HG03135 (cell line): ENCODE measurements around the gene LPO.

Experiments
- ATAC-seq: cut with Tn5 transposase; IDR thresholded peaks from one replicate; pipeline ENCODE4 v1.9.1; 2021; ENCODE audit warnings: mild to moderate bottlenecking, moderate library complexity; ENCODE audit not compliant: unreplicated experiment

The LPO gene

GRCh38 chr17:58253082-58253481 lies 14.7 kb downstream of the LPO start:
- ATAC-seq: no peak

DNA sequence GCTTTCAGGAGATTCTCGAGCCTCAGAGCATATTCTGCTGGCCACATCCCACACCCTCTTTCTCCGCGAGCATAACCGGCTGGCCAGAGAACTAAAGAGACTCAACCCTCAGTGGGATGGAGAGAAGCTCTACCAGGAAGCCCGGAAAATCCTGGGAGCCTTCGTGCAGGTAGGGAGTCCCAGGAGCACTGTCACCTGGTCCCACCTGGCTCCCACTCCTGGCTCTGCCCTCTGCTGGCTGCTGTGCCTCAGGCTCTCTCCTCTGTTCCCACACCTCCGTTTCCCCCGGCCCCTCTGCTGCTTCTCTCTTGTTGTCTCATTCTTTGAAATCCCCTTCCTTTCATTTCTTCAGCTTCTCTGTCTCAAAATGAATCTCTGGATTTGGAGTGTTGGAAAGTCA lies 16.4 kb downstream of the LPO start:
- no peak for ATAC-seq

DNA sequence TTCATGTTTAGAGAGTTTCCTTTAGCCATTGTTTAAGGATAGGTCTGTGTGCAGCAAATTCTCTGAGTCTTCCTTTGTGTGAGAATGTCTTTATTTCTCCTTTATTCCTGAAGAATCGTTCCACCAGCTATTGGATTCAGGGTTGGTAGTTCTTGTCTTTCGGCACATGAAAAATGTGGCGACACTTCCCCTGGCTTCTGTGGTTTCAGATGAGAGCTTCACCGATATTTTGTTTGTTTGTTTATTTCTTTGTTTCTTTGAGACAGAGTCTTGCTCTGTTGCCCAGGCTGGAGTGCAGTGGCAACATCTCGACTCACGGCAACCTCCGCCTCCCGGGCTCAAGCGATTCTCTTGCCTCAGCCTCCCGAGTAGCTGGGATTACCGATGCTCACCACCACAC lies 23.8 kb downstream of the LPO start:
- ATAC-seq: no peak

GRCh38 chr17:58263773-58264172 lies 25.4 kb downstream of the LPO start:
- no peak for ATAC-seq

- ATAC-seq: no peak
Measured at GRCh38 chr17:58264407-58265103, 26.2 kb downstream of the LPO start.

- no peak for ATAC-seq
Measured at GRCh38 chr17:58265271-58265670, 26.9 kb downstream of the LPO start.

DNA sequence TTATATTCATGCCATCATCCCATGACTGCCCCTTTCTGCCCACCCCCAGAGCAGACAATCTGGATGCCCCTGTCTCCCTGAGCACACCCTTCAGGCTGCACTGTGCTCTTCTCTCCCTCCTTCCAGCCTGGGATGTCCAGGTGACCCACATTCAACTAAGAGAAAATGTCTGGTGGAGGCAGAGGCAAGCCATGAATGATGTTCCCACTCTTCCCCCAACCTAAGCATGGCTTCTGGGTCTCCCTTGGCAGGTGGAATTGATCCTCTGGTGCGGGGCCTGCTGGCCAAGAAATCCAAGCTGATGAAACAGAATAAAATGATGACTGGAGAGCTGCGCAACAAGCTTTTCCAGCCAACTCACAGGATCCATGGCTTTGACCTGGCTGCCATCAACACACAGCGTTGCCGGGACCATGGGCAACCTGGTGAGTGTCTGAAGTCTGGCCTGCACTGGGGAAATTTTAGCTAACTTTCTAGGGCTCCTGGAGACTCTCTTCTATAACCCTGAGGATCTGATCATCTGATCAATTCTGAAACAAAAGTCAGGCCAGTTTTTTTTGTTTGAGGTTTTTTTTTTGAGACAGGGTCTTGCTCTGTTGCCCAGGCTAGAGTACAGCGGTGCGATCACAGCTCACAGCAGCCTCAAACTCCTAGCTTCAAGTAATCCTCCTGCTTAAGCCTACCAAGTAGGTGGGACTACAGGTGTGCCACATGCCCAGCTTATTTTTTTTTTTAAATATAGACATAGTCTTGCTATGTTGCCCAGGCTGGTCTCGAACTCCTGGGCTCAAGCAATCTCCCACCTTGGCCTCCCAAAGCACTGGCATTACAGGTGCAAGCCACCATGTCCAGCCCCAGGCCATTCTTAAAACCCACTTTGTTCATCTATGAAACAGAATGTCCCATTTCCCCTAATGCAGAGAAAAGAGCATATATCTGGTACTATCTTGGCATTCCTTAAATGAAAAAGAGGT lies 27.8 kb downstream of the LPO start:
- ATAC-seq: no peak

- no peak for ATAC-seq
Measured at GRCh38 chr17:58267347-58268324, 29.3 kb downstream of the LPO start.

- no peak for ATAC-seq
Measured at GRCh38 chr17:58268326-58268725, 29.9 kb downstream of the LPO start.

GRCh38 chr17:58268774-58269556 lies 30.6 kb downstream of the LPO start:
- ATAC-seq: no peak

DNA sequence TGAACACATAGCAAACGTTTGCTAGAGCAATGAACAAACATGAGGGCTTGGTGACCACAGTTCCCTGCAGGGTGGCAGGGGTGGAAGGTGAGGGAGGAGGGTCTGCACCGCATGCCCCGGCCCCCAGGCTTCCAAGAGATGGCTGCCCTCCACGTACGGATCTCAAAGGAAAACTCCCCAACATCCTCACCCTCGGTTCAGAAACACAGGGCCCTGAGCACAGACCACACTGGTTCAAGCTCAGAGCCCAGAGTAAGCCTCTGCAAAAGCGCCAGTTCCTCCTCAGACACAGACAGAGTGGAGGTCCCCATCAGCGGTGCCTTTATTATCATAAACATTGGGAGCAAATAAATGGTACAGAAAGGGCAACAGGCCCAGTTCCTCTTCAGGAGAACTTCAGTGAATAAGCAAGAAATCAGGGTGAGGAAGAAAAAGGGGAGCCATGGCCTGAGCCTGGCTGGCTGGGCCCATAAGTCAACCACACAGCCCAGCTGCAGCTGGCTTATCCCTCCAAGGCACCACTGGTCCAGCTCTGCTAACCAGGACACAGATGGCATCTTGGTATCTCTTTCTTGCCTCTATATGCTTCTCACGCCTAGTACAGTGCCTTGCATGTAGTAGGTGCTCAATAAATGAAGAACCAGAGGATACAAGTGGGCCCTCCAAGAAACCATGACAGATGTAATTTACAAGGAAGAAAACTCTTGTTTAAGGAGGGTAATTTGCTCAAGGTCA lies 31.3 kb downstream of the LPO start:
- no peak for ATAC-seq

- no peak for ATAC-seq
Measured at GRCh38 chr17:58270476-58271215, 32.3 kb downstream of the LPO start.

DNA sequence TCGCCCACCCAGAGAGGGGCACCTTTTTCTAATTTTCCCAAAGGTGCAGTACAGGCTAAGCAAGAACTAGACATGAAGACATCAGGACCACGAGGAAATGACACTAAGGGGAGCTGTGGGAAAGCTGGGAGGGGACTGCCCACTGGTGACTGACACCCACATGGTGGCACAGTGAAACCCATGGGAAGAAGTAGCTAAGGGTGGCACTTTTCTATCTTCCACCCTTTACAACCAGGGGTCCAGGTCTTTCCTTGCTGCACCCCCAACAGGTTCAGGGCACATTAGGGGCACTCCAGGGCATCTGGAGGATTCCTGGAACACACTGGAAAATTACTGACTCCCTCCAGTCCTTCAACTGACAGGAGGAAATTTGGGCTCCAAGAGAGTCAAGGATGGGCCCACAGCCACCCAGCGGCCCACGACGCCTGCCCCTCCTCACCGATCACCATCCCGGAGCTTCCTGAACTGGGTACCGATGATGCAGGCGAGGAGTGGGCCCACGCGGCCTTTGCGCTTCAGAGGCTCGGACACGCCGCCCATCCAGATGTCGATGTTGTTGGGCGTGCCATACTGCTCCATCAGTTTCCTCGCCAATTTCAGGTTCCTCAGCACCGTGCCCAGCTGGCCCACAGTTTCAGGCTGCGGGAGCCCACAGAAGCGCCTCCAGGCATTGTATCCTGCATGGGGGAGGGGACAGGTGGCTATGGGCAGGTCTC lies 33.0 kb downstream of the LPO start:
- ATAC-seq: no peak

DNA sequence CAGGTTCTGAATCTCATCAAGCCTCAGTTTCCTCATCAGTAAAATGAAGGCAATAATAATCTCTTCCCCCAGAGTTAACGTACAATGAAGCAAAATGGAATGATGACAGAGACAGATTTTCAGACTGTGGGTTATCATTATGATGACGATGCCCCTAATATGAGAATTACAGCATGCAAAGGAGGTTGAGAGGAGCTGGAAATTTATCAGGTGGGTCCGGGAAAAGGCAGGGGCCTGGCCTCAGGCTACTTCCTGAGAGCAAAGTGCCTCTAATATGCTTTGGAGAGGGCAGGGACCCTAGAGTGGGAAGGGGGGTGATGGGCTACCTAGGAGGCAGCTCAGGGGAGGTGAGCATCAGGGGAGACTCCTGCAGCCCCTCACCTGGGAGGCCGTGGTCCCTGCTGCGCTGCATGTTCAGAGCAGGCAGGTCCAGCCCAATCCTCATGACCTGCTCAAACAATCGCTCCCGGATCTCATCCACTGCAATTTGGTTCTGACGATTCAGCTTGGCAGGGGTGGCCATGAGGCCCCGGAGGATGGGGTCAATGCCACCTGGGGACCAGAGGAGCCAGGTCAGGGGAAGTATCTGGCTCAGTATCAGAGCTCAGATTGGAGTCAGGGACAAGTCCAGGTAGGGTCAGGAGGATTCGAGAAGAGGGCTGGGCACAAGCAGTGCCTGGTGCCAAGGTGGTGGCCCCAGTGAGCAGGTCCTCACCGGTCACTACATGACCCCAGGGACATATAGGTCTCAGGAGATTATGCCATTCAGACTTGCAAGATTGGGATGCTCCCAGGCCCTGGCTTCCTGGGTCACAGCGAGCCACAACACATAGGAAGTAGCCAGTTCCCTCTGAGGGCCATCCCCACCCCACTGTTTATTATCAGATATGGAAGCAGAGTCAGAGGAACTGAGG lies 34.2 kb downstream of the LPO start:
- no peak for ATAC-seq

GRCh38 chr17:58273453-58274104 lies 35.2 kb downstream of the LPO start:
- ATAC-seq: no peak

GRCh38 chr17:58275417-58275816 lies 37.0 kb downstream of the LPO start:
- ATAC-seq: no peak

DNA sequence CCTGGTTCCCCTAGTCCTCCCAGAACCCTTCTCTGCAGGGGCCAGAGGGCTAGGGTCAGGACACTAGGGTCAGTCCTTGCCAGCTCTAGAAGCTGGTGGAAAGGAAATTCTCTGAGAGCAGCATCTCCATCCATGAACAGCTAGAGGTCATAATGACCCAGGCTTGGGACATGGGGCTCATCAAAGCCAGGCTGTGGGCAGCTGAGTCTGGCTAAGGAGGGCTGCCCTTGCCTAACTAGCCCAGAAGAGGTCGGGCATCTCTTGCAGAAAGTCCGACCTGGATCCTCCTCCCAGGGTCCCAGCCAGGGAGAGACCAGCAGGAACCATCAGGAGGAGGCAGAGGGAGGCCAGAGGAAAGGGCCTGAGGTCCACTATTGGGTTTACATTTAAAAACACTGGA lies 38.0 kb downstream of the LPO start:
- no peak for ATAC-seq
